Measurements from ENCODE around the gene C4orf50.

DNA sequence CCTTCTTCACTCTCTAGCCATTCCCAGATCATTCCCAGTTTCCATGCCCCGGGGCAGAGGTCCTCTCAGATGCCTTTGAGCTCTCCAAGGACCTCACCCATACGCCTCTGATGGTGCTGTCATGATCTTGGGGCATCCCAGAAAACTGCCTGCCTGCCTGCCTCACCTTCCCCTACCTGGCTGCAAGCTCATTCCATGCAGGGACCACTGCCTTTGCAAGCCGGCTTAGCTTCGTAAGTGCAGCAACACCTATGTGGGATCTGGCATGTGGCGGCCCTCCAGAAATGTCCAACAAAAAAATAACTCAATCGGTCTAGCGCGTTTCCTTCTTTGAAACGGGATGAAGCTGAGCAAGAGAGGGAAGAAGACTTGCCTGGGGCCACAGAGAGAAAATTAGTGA, 53.0 kb downstream of the C4orf50 start:
- TF ChIP-seq CEBPB (IDR thresholded peaks at IDR 0.05; ENCODE audit: borderline replicate concordance in 1 of 2, low read depth in 2 of 2, low read length in 2 of 2), result no peak
- no peak for TF ChIP-seq YY1 (IDR thresholded peaks at IDR 0.05; ENCODE audit: low read depth, low read length)

All from GM12878 (cell line).